HG02678 (cell line): ENCODE data around the gene FRMD5.

Experiments
- ATAC-seq: cut with Tn5 transposase; IDR thresholded peaks from one replicate; pipeline ENCODE4 v1.9.1; 2021; ENCODE audit warnings: mild to moderate bottlenecking, moderate library complexity; ENCODE audit not compliant: unreplicated experiment

The FRMD5 gene

GRCh38 chr15:43981576-43981975 is 213.5 kb downstream of the FRMD5 start:
- no peak for ATAC-seq

- ATAC-seq: no peak
Observed at GRCh38 chr15:43977072-43977884, 217.8 kb downstream of the FRMD5 start.

GRCh38 chr15:43975770-43976169 is 219.3 kb downstream of the FRMD5 start:
- ATAC-seq: no peak

- ATAC-seq: no peak
Observed at GRCh38 chr15:43975326-43975725, 219.7 kb downstream of the FRMD5 start.

GRCh38 chr15:43974852-43975251 is 220.2 kb downstream of the FRMD5 start:
- no peak for ATAC-seq

GRCh38 chr15:43969802-43970375 is 225.2 kb downstream of the FRMD5 start:
- no peak for ATAC-seq

GRCh38 chr15:43968551-43968950 is 226.5 kb downstream of the FRMD5 start:
- ATAC-seq: no peak

- no peak for ATAC-seq
Observed at GRCh38 chr15:43966646-43967045, 228.4 kb downstream of the FRMD5 start.

GRCh38 chr15:43958861-43959330 is 236.2 kb downstream of the FRMD5 start:
- no peak for ATAC-seq

GRCh38 chr15:43957724-43958123 is 237.3 kb downstream of the FRMD5 start:
- no peak for ATAC-seq

- ATAC-seq: no peak
Observed at GRCh38 chr15:43955140-43955539, 239.9 kb downstream of the FRMD5 start.

GRCh38 chr15:43954181-43954621 is 240.9 kb downstream of the FRMD5 start:
- ATAC-seq: no peak

GRCh38 chr15:43953402-43953801 is 241.7 kb downstream of the FRMD5 start:
- no peak for ATAC-seq

GRCh38 chr15:43950531-43950930 is 244.5 kb downstream of the FRMD5 start:
- ATAC-seq: no peak

GRCh38 chr15:43948691-43949325 is 246.3 kb downstream of the FRMD5 start:
- ATAC-seq: peak; percentile 90

GRCh38 chr15:43943511-43943910 is 251.6 kb downstream of the FRMD5 start:
- ATAC-seq: no peak

- no peak for ATAC-seq
Observed at GRCh38 chr15:43942194-43942593, 252.9 kb downstream of the FRMD5 start.

GRCh38 chr15:43941555-43941954 is 253.5 kb downstream of the FRMD5 start:
- ATAC-seq: peak; percentile 68

GRCh38 chr15:43941071-43941470 is 254.0 kb downstream of the FRMD5 start:
- no peak for ATAC-seq

- ATAC-seq: no peak
Observed at GRCh38 chr15:43939070-43939469, 256.0 kb downstream of the FRMD5 start.

GRCh38 chr15:43934480-43934879 is 260.6 kb downstream of the FRMD5 start:
- ATAC-seq: no peak

GRCh38 chr15:43932907-43933306 is 262.2 kb downstream of the FRMD5 start:
- no peak for ATAC-seq
